ENCODE results near the gene PPP1R7. TPM values are rescaled to one million over a fixed set of nuclear protein-coding genes. Genes with fewer than 3 reads are reported as not detected.

PPP1R7 gene
- total and polyA plus RNA-seq, 9 of the 15 experiments (the other 6 are each of a cell fraction or from before 2014, with no cell fraction given), result 37.5 to 75.0 (median 50.5) TPM

GRCh38 chr2:241102239-241102803 lies 47.9 kb upstream of the PPP1R7 start, which contains the start of gene MTERF4:
Gene MTERF4 (minus strand): TSS chr2:241102287. CDS start chr2:241102273, 14 bp downstream.
- Histone ChIP-seq H3K9me3 (replicated peaks; ENCODE audit: control insufficient read depth, insufficient read depth, low read depth, low read length) (no peaks in the 10 kb centered on the region), H3K27me3 (ENCODE audit: control insufficient read depth in 2 of 2, insufficient read depth in 2 of 2, low read length in 2 of 2) (no peaks in the 10 kb centered on the region), H3K9me1 (ENCODE audit: control insufficient read depth, insufficient read depth, low read length) (no peaks in the 10 kb centered on the region), H3K4me1 (replicated peaks in 1 of 2; ENCODE audit: control insufficient read depth in 2 of 2, insufficient read depth in 2 of 2, low read length in 2 of 2) (peaks cover 0 to 8% of the 10 kb centered on the region in 2 experiments; a peak in 2 of 5 replicates), H2AFZ (ENCODE audit: low read depth, low read length) (peak within 1 kb of the TSS; percentile 94), H3K9ac (ENCODE audit: insufficient read depth in 1 of 2, low read depth in 2 of 2, low read length in 2 of 2) (peak within 1 kb of the TSS; percentile 96 to 97), H3K4me3 (peak within 1 kb of the TSS; percentile 88), H4K20me1 (replicated peaks; ENCODE audit: control insufficient read depth, insufficient read depth, low read length) (no peaks in the 10 kb centered on the region), H3K4me2 (ENCODE audit: insufficient read depth, low read length) (peak within 1 kb of the TSS; percentile 91), H3K27ac (ENCODE audit: extremely low read depth, low read depth, low read length) (peak within 1 kb of the TSS; percentile 87), H3K36me3 (ENCODE audit: control insufficient read depth, insufficient read depth, low read length) (peaks cover 27% of the 10 kb centered on the region; the same call in 2 of the 3 replicates), H3K79me2 (ENCODE audit: control insufficient read depth, insufficient read depth, low read length) (peaks cover 42% of the 10 kb centered on the region)
- peak; percentile 99 for ATAC-seq
- FAIRE-seq, result peak; percentile 37
- POLR2A ChIA-PET, result interaction anchor here (0.6 to 2.1 kb wide), 5 partner anchors 8 to 213 kb away, joined by 3 to 8 read pairs (median 5); partner anchors contain the start of gene PPP1R7
- DNase-seq (ENCODE audit: extremely low read depth in 1 of 4, low spot score in 3 of 4), result peak; percentile 83 to 87 (median 84)
- CTCF ChIA-PET (ENCODE audit: low intra/inter-chr PET ratio), result no interaction called here
- TSS peak; percentile 93 for BruUV-seq (replicated peaks)
- 1% methylated on average over 16 of the region's 56 CpGs for WGBS (ENCODE audit: insufficient coverage, low coverage, missing lambda C conversion rate)
- in situ Hi-C loops (cut with MboI) (no loop called here), intact Hi-C loops (cut with micrococcal nuclease) (no loop called here)
- TF ChIP-seq KDM1A (IDR thresholded peaks at IDR 0.05) (no peak), MIER1 (IDR thresholded peaks at IDR 0.05; ENCODE audit: low read depth) (no peak), ATF1 (CRISPR knock-in tag; IDR thresholded peaks at IDR 0.05) (peak; percentile 60), ATF1 (tag; IDR thresholded peaks at IDR 0.05) (peak; percentile 87), ETV5 (CRISPR knock-in tag; IDR thresholded peaks at IDR 0.05; ENCODE audit: low read depth) (peak; percentile 93), HDGF (IDR thresholded peaks at IDR 0.05) (no peak), CXXC5 (CRISPR knock-in tag; IDR thresholded peaks at IDR 0.05) (peak; percentile 92), FOXM1 (IDR thresholded peaks at IDR 0.05; ENCODE audit: low read depth) (no peak), FOXM1 (CRISPR knock-in tag; IDR thresholded peaks at IDR 0.05; ENCODE audit: low read depth) (peak; percentile 75; the same call in 1 of the 2 replicates), ZZZ3 (IDR thresholded peaks at IDR 0.05) (no peak), POLR3A (IDR thresholded peaks at IDR 0.05; ENCODE audit: borderline replicate concordance, extremely low read depth, insufficient read depth, insufficient read length) (no peak), GATAD2A (IDR thresholded peaks at IDR 0.05) (no peak), FOXA3 (CRISPR knock-in tag; conservative IDR thresholded peaks at IDR 0.05 in 1 of 2, IDR thresholded peaks at IDR 0.05 in 1 of 2) (no peak), STAT6 (CRISPR knock-in tag; IDR thresholded peaks at IDR 0.05) (peak; percentile 64; the same call in 1 of the 2 replicates), NEUROD1 (IDR thresholded peaks at IDR 0.05; ENCODE audit: borderline replicate concordance, low read depth, low read length, partially characterized antibody) (peak; percentile 55), LCOR (CRISPR knock-in tag; IDR thresholded peaks at IDR 0.05) (no peak), CREM (IDR thresholded peaks at IDR 0.05; ENCODE audit: low read depth) (peak; percentile 91), ZNF184 (CRISPR knock-in tag; IDR thresholded peaks at IDR 0.05) (no peak), BHLHE40 (IDR thresholded peaks at IDR 0.05; ENCODE audit: low read length) (peak; percentile 28; the same call in 1 of the 2 replicates)
- TF ChIP-seq, protein P1, sequence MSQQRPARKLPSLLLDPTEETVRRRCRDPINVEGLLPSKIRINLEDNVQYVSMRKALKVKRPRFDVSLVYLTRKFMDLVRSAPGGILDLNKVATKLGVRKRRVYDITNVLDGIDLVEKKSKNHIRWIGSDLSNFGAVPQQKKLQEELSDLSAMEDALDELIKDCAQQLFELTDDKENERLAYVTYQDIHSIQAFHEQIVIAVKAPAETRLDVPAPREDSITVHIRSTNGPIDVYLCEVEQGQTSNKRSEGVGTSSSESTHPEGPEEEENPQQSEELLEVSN (IDR thresholded peaks at IDR 0.05; ENCODE audit: borderline replicate concordance in 1 of 2, extremely low read depth in 1 of 2, insufficient read depth in 1 of 2, insufficient read length in 1 of 2, low read depth in 1 of 2, low read length in 1 of 2, poor library complexity in 1 of 2, severe bottlenecking in 1 of 2), result peak in 1 of 2 experiments; percentile 41

Data from K562 (cell line).